Hematopoietic multipotent progenitor cell (in vitro differentiated cells): ENCODE measurements around the gene AGMO. TPM values are rescaled to one million over a fixed set of nuclear protein-coding genes. Genes with fewer than 3 reads are reported as not detected.
"Not testable (repeated sequence)": the region's sequence is repeated elsewhere in the genome, so short reads cannot be mapped to it uniquely, and the experiment has no call there.

ENCODE experiments used
- DNase-seq, 3 donors: peaks; one replicate each; pipeline ENCODE4 v3.0.0-alpha.2; 2011 to 2015; ENCODE audit warnings: low read depth in 2 of 3, low spot score in 2 of 3
- total RNA-seq: library from RNA; depleted of rRNA; stranded (reverse); fragments of >200 nt; gene quantifications from one replicate; pipeline ENCODE4 v1.2.3, GENCODE V29; 2012

Gene AGMO
- total RNA-seq, 1 donor = not detected

DNA sequence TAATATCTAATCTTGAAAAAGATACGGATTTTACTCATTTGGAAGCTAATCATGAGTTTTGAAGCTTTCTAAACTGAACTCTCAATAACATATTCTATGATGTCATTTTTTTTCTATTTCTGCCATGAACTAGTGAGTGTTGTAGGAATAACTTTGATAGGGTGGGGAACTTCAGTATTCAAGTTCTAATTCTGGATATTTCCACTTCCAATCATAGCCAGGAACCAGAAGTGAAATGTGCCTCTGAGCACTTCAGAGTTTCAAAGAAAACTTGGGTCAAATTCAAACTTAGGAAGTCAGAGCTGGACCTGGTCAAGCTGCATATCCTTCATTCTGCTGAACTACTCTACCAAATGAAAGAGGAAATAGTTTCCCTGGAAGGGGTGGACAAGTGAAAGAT is 847 bp downstream of the AGMO start:
- DNase-seq = no peak

DNA sequence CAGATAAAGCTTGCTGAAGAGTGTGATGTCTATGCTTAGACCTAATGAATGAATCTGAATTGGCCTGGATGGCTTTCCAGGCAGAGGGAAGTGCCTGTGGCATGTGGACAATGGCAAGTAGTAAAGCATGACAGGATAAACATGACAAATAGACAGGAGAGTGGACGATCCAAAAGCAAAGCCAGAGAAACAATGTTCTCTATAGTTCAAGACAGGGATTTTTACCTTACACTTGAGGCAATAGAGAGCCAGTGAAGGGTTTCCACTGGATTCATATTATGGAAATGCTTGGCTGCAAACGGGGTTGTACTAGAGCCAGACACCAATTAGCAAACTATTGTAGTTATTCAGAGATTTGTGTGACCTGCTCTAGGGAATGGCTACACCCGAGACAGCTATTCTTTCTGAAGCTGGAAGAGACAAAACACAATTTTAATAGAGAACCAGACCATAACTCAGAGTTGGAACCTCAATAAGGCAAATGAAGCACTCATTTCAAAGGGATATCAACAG is 2.3 kb downstream of the AGMO start:
- no peak for DNase-seq

DNA sequence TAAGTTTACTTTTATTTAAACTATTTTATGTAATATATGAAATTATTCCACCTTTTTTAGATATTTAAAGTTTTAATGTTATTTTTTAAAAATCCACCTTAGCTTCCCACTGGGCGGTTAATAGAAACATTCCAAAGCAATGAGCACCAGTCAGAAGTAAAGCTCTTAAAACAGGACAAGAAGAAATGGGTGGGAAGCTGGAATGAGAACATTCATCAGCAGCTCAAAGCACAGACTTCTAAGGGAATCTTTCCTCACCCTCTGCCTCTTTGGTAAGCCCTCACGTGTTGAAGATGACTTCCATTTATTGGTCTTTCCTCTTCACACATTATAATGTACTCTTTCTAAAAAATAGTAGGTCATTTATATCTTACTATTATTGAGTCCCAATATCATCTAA is 3.1 kb downstream of the AGMO start:
- no peak for DNase-seq

DNA sequence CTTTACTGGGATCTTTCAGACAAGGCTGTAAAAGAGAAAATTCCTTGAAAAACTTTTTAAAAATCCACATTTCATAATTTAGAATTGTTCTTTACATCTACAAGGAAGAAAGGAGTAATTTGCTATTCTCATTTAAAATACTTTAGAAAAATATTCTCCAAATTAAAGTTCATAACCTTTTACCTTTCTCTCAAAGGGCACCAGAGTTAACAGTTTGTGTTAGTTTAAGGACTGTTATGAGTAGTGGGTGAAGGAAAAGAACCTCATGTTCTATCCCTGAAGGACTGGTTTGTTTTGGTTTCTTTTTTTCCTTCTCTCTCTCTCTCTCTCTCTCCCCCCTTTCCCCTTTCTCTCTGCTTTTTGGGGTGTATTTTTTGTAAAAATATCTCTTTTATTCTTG is 4.1 kb downstream of the AGMO start:
- DNase-seq = no peak

DNA sequence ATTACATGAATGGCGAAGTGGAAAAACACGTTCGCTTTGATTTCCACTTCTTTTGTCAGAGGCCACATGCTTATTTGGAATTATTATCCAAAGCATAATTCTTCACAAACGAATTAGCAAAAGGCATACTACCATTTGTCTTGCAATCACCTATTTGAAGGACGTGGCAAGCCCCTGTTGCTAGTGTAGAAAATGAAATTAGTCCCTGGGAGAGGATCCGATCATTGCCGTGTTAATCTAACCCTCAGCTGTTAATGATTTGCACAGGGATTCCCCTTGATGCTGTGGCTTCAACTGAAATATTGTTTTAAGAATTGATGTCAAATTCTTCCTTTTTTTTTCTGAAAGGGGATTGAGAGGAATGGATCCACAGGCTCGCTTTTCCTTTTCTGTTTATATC is 4.6 kb downstream of the AGMO start:
- DNase-seq = no peak

DNA sequence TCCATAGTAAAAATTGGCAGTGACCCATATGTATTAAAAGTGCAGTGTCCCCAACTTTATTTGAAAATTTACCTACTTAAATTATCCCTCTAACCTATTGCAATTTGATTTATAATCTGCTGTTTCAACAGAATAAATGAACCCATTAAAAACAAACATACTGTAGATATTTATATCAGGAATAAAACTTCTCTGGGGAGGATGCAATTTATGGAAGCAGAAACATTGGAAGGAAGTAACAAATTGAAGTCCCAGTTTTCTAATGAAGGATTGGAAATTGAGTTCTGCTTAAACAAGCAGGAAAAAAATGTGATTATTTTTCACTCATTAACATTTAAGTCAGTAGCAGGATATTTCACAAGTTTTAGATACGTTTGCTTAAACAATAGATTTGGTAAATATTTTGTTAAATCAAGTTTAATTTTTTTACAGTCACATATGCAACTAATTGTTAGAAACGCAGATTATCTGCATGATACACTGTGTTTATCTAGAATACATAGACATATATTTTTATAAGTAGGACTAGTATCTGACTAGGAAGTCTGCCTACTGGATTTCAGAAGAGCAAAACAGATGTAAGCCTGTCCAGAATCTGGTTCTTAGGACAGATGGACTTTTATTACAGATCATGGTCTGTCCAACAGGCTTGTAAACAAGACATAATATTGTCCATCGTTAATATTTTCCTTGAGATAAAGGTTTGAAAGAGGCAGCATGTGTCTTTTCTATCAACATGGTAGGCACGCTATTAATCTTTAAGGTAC is 5.3 kb downstream of the AGMO start:
- no peak for DNase-seq

DNA sequence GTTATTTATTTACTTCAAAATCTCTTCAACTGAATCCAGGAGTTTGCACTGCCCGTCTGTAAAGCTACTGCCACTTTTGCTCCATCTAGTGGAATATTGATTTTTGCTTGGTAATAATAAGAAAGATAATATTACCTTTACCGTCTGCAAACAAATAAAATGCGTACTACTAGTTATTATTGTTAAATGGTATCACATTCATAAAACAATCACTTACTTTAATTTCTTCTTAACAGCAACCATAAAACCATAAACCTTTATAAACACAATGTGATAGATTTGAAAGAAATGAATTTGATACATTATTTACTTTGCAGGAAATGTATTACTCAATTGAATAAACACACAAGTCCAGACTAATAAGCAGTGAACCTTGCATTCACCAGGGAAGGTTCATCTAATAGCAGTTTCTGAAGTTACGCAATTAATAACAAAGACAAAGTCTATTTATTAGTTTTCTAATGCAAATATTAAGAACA is 6.4 kb downstream of the AGMO start:
- DNase-seq = no peak

DNA sequence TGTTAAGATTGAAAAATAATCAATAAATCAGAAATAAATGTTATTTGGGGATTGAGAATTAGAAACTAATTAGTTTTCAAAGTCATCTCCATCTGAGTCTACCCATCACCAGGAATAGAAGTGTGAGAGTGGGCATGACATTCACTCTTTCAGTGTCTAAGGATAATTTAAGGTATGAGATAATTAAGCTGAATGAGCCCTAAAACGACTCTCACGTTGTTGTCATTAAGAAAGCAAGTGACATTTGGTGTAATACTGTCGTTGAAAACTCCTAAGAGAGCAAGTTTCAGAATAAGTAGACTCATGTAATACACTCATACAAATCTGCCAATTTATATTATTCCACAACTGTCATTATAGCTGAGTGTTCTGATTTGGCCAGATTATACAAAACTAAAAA is 7.1 kb downstream of the AGMO start:
- no peak for DNase-seq

DNA sequence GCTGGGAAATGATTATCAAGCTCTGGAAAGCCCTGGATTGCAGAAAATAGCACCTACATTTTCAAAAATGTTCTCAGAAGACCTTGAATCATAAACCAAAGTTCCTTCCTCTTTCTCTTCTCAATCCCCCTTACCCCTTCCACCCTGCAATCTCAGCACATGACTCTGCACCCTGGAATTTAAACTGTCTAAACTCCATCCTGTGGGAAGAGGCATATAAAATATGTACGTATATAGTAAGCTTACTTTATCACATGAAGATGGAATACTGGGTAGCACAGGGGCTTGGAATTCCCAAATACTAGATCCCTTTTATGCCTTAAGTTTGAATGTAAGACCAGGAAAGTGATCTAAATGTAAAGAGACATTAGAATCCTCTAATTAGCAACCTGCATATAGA is 7.7 kb downstream of the AGMO start:
- no peak for DNase-seq

DNA sequence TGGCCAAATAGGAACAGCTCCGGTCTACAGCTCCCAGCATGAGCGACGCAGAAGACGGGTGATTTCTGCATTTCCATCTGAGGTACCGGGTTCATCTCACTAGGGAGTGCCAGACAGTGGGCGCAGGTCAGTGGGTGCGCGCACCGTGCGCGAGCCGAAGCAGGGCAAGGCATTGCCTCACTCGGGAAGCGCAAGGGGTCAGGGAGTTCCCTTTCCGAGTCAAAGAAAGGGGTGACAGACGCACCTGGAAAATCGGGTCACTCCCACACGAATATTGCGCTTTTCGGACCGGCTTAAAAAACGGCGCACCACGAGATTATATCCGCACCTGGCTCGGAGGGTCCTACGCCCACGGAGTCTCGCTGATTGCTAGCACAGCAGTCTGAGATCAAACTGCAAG is 14.5 kb downstream of the AGMO start:
- DNase-seq = not testable (repeated sequence)

DNA sequence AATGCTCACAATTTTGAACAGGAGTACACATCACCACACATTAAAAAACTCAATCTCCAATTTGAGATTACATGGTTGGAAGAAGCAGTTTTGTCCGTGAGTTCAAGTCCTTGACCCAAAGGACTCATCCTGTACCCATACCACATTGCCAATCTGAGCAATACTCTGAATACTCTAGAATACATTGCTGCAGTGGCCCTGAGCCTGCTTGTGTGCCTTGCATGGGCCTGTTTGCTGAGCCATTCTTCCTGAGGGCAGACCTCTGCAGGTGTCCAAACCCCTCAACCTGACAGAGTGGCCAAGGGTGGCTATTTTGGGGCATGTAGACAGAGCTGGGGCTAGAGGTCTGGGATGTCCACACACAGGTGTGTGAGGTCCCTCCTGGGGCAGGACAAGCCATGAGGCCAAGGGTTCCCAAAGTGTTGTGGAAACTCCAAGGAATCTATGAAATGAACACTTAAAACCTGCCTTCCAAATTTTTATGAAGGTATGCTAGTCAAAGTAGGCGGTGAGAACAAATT is 15.5 kb downstream of the AGMO start:
- no peak for DNase-seq

DNA sequence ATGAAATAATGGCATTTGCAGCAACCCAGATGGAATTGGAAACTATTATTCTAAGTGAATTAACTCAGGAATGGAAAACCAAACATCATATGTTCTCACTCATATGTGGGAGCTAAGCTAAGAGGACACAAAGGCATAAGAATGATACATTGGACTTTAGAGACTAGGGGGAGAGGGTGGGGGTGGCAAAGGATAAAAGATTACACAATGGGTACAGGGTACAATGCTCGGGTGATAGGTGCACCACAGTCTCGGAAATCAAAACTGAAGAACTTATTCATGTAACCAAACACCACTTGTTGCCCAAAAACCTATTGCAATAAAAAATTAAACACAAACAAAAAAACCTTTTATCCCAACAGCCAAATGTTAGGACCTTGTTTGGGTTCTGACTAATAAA is 17.8 kb downstream of the AGMO start:
- DNase-seq = no peak

DNA sequence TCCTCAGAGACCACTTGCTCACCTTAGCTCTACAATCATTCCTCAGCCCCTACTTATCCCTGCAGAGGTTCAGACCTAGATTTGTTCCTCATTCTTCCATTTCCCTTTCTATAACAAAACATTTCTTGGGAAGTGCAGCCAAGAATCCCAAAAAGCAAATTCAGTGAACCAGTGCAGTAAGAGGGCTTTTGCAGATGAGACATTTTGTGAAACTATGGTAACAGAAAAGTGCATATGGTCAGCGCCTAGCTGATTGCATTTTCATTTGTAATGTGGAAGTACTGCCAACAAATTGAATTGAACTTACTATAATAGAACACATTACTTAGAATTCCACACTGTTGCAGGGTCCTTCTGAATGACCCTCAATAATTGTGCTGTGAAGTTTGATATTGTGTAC is 18.6 kb downstream of the AGMO start:
- DNase-seq = no peak

DNA sequence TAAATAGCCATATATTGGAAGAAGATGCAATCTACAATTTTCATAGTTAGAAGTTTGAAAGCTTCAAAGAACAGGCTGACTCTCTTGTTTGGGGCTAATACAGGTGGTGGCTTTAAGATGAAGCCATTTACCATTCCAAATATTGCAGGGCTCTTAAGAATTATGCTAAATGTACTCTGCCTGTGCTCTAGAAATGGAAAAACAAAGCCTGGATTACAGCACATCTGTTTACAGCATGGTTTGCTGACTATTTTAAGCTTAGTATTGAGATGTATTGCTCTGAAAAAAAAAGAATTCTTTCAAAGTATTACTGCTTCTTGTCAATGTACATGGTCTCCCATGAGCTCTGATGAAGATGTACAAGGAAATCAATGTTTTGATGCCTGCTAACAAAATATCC is 34.2 kb downstream of the AGMO start:
- no peak for DNase-seq

DNA sequence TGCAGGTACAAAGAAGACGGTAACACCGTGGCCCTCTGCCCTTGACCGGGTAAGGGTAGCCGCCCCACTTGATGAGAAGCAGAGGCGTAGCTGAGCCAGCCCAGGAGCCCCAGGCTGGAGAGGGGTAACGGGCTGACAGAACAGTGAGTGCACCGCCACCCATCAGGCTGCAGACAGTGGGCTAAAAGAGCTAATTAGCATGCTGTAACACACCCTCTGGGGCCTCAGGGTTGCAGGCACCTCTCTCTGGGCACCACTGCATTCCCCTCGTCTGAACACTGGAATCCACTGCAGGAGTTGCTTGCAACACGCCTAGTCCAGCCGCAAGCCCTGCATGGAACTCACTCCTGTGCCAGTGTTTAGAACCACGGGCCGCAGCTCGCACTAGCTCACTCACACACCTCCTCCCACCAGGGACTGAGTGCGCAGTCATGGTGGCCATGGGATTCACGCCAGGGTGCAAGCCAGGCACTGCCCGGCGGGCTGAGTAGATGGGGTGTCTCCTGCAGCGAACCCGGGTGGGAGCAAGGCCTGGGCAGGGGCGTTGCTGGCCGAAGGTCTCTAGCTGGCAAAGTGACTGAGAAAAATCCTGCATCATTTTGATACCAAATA is 36.1 kb downstream of the AGMO start:
- no peak for DNase-seq

DNA sequence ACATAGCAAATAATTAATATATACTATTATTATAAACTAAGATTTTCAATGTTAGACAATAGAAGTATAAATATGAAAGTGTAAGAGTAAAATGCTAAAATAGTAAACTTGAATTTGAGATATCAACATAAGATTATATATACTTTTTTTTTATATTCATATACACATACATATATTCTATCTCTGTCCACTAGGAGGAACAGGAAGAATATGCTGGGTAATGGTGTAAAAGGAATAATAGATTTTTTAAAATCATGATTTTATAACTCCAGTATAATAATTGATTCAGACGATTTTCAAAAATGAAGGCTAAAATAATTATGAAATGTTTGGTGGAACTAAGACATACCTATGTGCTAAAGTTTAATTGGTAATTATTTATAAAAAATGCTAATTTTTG is 37.7 kb downstream of the AGMO start:
- no peak for DNase-seq

DNA sequence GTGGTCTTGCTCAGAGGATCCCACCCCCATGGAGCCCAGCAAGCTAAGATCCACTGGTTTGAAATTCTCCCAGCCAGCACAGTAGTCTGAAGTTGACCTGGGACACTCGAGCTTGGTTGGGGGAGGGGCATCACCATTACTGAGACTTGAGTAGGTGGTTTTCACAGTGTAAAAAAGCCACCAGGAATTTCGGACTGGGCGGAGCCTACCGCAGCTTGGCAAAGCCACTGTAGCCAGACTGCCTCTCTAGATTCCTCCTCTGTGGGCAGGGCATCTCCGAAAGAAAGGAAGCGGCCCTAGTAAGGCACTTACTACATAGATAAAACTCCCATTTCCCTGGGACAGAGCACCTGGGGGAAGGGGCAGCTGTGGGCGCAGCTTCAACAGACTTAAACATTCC is 44.0 kb downstream of the AGMO start:
- DNase-seq = not testable (repeated sequence)

DNA sequence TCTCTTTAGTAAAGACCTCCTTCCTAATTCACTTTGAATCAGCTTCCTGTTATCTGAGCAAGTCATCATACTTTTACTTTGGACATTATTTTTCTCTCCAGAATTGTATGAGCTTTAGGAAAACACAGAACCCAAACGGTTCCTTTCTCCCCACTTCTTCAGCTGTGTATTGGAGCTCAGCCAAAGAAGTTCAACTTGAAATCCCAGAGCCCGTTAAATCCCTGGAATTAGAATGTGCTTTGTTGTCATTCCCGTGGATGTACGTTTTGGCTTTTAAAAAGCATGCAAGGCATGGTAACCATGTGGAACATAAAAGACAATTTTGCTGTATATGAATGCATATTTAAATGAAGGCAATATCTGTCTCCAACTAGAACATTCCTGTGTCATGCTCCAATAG is 46.6 kb downstream of the AGMO start:
- no peak for DNase-seq

DNA sequence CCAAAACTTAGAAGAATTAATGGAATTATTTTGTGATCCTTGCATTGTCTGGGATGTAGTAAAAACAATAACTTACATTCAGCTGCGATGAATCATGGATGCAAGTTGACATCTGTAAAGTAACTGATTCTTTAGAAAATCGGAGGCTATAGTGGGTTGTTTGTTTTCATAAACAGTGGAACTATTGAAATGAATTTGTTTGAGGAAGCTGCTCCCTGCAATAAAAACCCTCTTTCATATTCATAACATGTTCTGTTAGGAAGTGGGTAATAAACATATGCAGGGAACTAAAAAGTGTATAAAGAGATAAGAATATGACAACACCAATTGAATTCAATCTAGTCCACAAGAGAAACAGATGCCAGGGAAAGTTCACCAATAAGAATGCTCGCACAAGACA is 53.6 kb downstream of the AGMO start:
- DNase-seq = no peak

DNA sequence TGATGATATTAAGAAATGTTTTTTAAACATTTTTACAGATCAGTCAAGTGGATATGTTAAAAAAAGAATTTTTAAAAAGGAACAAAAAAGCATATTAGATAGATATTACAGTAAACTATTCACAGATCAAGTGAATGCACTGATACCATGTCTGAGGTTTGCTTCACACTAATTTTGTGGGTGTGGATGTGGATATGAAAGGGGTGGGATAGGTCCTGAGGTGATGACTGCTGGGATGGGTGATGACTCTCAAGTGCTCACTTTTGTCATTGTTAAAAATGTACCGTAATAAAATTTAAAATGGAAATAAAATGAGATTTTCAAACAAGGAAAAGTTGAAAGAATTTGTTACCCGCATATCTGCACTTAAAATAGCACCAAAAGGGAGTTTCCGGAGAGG is 54.1 kb downstream of the AGMO start:
- DNase-seq = no peak

DNA sequence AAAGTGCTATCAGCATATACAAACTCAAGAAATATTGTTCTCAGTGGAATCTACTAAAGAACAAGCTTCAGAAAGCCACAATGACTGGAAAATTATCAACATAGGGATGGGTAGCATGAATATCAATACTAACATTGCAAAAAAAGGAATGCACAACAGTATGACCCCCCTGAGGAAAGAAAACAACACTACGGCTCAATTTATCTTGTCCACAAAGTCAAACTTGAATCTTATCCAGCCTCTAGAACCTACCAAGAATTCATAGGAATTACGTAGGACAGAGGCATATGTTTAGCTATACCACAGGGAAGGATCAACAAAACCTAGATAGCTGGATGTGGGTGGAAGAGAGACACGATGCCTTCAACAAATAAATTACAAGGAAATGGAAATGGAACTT is 54.6 kb downstream of the AGMO start:
- no peak for DNase-seq

DNA sequence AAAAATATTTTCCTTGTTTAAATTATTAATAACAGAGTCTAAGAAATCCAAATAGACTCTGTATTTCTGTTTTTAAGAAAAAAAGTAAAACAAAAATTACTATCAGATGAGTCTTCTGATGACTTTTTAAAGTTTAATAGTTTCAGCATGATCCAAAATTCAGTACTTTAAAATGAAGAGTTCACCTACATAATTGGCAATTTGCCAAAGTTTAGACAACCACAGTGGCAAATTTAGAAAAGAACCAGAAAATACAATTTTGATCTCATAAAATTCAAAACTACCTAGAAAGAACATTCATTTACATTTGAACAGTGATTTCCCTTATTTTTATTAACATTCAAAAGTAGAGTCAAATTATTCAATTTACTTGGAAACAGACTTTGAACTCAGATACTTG is 56.1 kb downstream of the AGMO start:
- no peak for DNase-seq
